Measurements from ENCODE around the gene SMARCB1. TPM values are rescaled to one million over a fixed set of nuclear protein-coding genes. Genes with fewer than 3 reads are reported as not detected.

The SMARCB1 gene
- total RNA-seq, 1 donor from 2014 or later, result 24.5 TPM

GRCh38 chr22:23762842-23763578 is 23.8 kb upstream of the SMARCB1 start, which contains the start of gene C22orf15:
C22orf15 (plus strand) TSS chr22:23762990; CDS start chr22:23763307, 317 bp downstream.
- DNase-seq, result peak; percentile 51

- DNase-seq, result no peak
Observed at GRCh38 chr22:23763579-23763945, 23.2 kb upstream of the SMARCB1 start.

GRCh38 chr22:23763954-23764353 is 22.8 kb upstream of the SMARCB1 start:
- DNase-seq, result no peak

GRCh38 chr22:23764899-23765881 is 21.6 kb upstream of the SMARCB1 start:
- no peak for DNase-seq

GRCh38 chr22:23767303-23767672 is 19.5 kb upstream of the SMARCB1 start:
- no peak for DNase-seq

DNA sequence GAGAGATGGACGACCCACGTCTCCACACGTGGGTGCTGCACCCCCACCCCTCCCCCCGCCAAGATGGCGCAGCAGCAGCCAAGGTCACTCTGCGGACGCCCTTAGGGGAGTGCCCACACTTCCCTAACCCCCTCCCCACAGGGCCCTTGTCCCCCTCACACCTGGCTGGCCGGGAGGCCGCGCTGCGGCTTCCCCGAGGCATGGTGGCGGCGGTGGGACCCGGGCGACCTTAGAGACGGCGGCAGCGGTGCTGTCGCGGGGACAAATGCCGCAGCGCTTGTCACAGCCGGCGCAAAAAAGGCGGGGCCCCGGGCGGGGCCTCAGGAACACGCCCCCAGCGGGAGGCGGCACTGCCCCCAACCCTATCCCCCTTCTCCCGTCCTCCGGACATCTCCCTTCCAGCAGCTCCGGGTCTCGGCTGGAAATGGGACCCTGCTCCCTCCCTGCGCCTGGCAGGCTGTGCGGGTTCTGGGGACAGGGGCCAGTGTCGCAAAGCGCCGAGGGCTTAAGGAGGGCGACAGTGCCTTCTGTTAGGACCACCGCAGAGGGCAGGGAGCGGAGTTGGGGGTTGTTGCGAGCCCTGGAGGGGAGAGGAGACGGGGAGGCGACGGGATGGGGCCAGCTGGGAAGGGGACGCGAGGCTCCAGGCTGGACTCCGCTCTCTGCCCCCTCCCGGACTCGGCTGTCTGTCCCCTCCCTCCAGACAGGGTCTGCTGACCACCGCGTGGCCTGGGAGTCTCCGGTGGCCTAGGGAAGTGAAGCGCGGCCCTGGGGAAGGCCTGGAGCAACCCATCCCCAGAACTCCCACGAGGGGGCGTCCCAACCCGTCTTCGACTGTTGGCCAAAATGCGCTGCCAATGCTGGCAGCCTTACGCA is 18.9 kb upstream of the SMARCB1 start, which contains the start of gene CHCHD10:
Gene CHCHD10 (minus strand): TSS at position 300 of the 876 bp plus-strand sequence. CDS start 98 bp downstream, at position 202.
- DNase-seq, result peak; percentile 87

GRCh38 chr22:23769321-23769965 is 17.3 kb upstream of the SMARCB1 start:
- DNase-seq, result no peak

DNA sequence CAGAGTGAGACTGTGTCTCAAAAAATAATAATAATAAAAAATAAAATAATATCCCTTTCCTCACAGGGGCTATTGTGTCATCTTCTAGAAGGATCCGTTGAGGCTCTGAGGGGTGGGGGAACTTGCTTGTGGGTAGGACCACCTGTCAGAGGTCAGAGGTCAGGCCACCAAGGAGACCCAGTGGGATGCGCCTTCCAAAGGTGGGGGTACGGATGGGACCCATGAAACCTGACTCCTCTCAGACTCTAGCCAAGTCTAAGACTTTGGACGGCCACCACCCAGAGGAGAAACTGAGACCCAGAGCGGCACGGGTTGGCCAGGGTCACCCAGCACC is 14.5 kb upstream of the SMARCB1 start:
- DNase-seq, result no peak

DNA sequence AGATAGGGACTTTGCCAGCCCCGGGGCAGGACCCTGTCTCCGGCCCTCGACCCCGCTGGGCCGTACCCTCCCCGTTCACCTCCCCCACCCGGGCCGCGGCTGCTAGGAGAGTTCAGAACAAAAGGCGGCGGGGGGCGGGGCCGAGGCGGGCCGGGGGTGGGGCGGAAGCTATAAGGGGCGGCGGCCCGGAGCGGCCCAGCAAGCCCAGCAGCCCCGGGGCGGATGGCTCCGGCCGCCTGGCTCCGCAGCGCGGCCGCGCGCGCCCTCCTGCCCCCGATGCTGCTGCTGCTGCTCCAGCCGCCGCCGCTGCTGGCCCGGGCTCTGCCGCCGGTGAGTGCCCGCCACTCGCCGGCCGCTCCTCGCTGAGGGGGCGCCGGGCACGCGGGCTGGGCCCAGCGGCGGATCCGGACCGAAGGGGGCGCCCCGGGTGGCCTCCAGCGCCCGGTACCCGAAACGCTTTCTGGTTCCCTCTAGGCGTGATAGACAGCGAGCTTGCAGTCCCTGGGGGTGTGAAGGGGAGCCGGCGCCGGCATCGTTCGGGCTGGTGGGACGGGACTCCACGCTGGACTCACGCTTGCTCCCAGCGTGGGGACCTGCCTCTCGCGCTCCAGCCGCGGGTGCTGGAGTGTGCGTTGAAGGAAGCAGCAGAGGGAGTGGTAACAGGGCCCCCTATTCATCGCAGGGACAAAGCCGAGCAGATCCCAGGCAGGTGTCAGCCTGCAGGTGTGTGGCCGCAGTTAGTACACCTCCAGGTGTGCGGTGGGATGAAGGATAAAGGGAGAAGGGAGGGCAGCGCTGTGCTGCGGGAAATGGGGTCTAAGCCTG is 13.9 kb upstream of the SMARCB1 start, which contains the start of gene MMP11:
Gene MMP11 (plus strand): TSS at position 201 of the 825 bp plus-strand sequence. CDS start 22 bp downstream, at position 223.
- DNase-seq, result peak; percentile 41

DNA sequence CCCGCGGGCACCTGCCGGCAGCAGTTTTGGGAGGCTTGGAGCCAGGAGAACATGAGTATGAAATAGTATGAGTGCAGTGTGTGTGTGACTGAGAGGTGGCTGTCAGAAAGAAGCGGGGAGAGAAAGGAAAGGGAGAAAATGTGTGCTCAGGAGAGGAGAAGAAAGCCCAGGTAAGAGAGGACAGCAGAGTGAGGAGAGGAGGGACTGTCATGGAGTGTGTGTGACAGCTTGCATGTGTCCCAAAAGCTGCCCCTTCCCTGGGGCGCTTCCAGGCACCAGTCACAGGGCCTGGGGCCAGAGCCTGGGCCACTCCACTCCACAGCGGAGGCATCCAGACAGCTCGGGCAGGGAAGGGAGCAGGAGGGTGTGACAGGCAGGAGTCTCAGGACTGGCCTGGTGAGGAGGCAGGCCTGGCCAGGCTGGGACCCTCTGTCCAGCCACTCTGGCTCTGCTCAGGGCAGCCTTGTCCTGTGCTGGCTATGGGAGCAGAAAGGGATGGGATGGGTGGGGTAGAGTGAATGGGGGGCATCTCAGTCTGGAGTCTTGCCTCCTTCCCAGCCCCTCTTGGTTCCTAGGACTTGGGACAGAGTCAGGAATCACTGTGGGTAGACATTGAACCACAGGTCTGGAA is 13.2 kb upstream of the SMARCB1 start:
- DNase-seq, result no peak

DNA sequence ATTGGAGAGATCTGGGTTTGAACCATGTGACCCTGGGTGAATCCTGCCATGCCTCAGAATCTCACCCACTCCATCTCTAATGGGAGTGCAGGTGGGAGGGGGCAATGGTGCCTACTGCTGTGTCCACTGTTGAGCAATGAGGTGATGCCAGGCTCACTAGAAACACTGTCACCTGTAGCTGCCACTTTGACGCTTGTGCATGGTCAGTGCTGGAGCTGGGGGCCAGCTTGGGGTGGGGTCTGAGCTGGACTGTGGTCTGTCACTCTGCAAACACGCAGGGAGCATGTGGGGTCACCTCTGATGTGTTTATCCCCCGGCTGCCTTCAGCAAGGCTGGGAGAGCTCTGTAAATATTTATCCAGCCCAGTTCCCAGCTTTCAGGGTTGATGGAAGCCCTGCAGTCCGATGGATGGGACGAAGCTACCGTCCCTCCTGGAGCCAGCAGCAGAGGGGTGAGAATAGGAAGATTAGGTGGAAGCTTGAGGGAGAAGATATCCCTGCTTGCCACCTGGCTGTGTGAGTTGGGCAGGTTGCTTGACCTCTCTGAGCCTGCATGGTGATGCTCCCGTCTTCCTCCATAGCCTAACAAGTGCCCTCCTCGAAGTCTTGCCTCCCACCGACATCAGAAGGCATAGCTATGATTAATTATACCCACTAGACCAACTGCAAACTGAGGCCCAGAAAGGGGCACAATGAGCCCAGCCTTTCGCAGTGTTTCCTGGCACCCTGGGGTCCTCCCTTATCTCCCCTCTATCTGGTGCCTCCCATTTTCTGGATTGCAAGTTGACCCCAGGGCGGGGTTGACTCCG is 12.4 kb upstream of the SMARCB1 start:
- DNase-seq, result no peak

DNA sequence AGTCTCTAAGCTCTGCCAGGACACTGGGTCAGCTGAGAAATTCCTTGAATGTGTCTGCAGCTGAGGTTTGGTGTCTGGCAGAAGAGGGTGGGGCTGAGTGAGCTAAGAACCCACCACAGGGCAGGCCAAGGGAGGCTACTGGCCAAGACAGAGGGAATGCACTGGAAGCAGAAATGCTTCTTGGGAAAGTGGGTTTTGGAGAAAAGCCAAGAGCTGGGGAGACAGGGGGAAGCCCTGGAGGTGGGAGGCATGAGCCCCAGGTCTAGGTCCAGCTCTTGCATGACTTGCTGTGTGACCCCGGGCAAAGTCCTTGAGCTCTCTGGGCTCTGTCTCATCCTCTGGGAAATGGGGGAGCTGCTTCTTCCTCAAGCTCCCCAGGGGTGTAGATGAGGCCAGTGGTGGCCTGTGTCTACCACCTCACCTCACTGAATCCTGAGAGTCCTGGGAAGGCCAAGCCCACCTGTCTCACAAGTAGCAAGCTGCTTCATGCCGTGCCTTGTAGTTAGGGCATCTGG is 11.8 kb upstream of the SMARCB1 start:
- no peak for DNase-seq

GRCh38 chr22:23775779-23776375 is 10.9 kb upstream of the SMARCB1 start:
- DNase-seq, result no peak

- DNase-seq, result no peak
Observed at GRCh38 chr22:23777776-23778576, 8.8 kb upstream of the SMARCB1 start.

DNA sequence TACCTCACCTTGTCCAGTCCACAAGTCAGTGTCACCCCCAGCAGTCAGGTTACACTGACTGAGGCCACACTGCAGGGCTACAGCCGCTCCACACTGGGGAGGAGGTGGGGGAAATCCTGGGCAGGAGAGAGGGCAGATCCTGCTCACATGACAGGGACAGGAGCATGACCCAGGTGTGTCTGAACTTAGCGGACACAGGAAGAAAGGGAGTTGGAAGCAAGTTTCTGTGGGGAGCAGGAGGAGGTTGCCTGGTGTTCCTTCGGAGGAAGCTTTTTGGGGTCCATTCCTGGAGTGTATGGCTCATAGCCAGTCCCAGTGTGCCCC is 8.2 kb upstream of the SMARCB1 start:
- no peak for DNase-seq

- no peak for DNase-seq
Observed at GRCh38 chr22:23779083-23779482, 7.7 kb upstream of the SMARCB1 start.

DNA sequence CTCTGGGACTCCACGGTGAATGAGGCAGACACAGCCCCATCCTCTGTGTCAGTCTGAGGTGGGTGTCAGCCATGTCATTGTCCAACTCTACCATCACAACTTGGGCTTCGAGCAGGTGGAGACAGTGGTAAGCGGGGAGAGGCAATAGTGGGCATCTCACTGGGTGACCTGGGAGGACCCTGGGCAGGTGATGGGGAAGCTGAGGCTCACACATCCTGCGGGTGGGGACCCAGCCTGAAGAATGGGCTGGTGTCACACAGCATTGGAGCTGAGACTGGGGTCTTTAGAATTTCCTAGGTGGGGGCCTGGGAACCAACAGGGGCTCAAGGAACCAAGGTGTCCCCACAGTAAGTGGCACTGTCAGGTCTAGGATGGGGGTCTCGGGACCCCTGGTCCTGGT is 7.0 kb upstream of the SMARCB1 start:
- no peak for DNase-seq

DNA sequence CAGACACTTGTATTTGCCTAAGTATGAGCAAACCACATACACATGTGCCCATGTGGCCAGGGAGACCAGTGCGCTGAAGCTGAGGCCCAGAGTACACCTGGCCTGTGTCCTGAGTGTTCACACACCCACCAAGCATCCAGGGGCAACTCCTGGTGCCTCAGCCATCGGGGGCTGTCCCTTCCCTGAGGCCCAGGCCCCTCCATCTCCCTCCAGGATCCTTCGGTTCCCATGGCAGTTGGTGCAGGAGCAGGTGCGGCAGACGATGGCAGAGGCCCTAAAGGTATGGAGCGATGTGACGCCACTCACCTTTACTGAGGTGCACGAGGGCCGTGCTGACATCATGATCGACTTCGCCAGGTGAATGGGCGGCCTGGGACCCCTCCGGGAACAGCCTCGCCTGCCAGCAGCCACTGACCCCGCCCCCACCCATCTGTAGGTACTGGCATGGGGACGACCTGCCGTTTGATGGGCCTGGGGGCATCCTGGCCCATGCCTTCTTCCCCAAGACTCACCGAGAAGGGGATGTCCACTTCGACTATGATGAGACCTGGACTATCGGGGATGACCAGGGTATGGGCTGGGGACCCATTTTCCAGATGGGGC is 6.5 kb upstream of the SMARCB1 start:
- DNase-seq, result no peak

All from dermis blood vessel endothelial cell (primary cell).